A549 (cell line): ENCODE results near the gene PIM3.

Experiments used
- ESRRA ChIP-seq: fragments of 150-350 bp; IDR thresholded peaks from 2 replicates; pipeline ENCODE4 v1.6.1; 2014; ENCODE audit warnings: mild to moderate bottlenecking, low read length, borderline replicate concordance
- POLR2A ChIP-seq: IDR thresholded peaks from 2 replicates; pipeline ENCODE4 v1.6.1; 2012; ENCODE audit warnings: mild to moderate bottlenecking, low read length
- RFX5 ChIP-seq: fragments of 450-650 bp; IDR thresholded peaks from 2 replicates; pipeline ENCODE4 v1.7.1; 2014; ENCODE audit warnings: antibody characterized with exemption, mild to moderate bottlenecking, moderate library complexity
- TF ChIP-seq, protein P1 (sequence below): fragments of >200 bp; sonication (Bioruptor Twin); formaldehyde crosslinking; IDR thresholded peaks from 3 replicates; pipeline ENCODE4 v1.5.1; 2016

DNA sequence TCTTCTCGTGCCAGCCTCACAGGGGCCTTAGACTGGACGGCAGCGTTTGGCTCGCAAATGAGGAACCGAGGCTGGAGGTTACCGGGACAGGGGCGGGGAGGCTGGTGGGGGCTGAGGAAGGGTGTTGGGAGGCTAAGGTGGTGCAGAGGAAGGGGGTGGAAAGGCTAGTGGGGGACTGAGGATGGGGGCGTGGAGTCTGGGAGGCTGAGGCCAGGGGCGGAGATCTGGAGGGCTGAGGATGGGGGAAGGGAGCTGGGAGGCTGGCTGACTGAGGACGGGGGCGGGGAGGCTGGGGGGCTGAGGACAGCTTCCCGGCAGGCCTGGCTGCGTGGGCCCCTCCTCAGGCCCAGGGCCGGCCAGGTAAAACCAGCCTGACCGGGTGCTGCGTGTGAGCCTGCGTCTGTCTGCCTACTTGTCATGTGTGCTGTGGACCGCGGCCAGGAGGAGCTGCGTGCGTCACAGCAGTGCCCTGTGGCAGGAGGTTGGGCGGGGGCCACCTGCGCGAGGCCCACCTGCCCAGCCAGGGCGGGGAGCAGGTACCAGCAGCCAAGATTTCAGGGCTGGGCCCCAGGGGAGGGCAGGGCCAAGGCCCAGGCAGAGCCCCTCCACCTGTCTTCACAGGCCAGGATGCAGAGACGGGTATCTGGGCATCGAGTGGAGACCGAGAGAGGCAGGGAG, 9.4 kb upstream of the PIM3 start:
- TF ChIP-seq ESRRA (no peak), RFX5 (no peak), POLR2A (no peak)
- TF ChIP-seq, protein P1, sequence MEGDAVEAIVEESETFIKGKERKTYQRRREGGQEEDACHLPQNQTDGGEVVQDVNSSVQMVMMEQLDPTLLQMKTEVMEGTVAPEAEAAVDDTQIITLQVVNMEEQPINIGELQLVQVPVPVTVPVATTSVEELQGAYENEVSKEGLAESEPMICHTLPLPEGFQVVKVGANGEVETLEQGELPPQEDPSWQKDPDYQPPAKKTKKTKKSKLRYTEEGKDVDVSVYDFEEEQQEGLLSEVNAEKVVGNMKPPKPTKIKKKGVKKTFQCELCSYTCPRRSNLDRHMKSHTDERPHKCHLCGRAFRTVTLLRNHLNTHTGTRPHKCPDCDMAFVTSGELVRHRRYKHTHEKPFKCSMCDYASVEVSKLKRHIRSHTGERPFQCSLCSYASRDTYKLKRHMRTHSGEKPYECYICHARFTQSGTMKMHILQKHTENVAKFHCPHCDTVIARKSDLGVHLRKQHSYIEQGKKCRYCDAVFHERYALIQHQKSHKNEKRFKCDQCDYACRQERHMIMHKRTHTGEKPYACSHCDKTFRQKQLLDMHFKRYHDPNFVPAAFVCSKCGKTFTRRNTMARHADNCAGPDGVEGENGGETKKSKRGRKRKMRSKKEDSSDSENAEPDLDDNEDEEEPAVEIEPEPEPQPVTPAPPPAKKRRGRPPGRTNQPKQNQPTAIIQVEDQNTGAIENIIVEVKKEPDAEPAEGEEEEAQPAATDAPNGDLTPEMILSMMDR, result no peak
